T-helper 17 cell (primary cell): Measurements from ENCODE around the gene TULP1. TPM values are rescaled to one million over a fixed set of nuclear protein-coding genes. Genes with fewer than 3 reads are reported as not detected.
"Not testable (repeated sequence)": the region's sequence is repeated elsewhere in the genome, so short reads cannot be mapped to it uniquely, and the experiment has no call there.

Experiments
- ATAC-seq: fragments of 150-1000 bp; cut with Tn5 transposase; 2 replicates; pipeline ENCODE4 v1.10.0; 2021; ENCODE audit warnings: mild to moderate bottlenecking, moderate library complexity
- DNase-seq, 3 donors: peaks; one replicate each; pipeline versions ENCODE4 v3.0.0 to v3.0.0-alpha.2; 2020 to 2021
- H3K9me3 ChIP-seq: one replicate; pipeline ENCODE4 v1.7.0; 2013; ENCODE audit warnings: low read length, mild to moderate bottlenecking; ENCODE audit not compliant: control insufficient read depth, poor library complexity, severe bottlenecking
- H3K27ac Mint-ChIP-seq: one replicate; pipeline ENCODE4 v1.8.0; 2022; ENCODE audit warnings: mild to moderate bottlenecking, moderate library complexity, mixed read lengths
- H3K27me3 Mint-ChIP-seq: one replicate; pipeline ENCODE4 v1.8.0; 2022; ENCODE audit warnings: mixed read lengths
- H3K36me3 Mint-ChIP-seq: one replicate; pipeline ENCODE4 v1.8.0; 2022; ENCODE audit warnings: low read depth, mixed read lengths
- H3K4me1 Mint-ChIP-seq: one replicate; pipeline ENCODE4 v1.8.0; 2022; ENCODE audit warnings: mild to moderate bottlenecking, mixed read lengths
- H3K4me3 Mint-ChIP-seq: one replicate; pipeline ENCODE4 v1.8.0; 2022; ENCODE audit warnings: mild to moderate bottlenecking, moderate library complexity, mixed read lengths
- total RNA-seq, 4 donors: library from RNA in 2 of 4; stranded (reverse) in 2 of 4; gene quantifications; one replicate each; pipeline ENCODE4 v1.2.3 and lab custom pipeline; 2022 to 2026

TULP1 gene
- total RNA-seq, 2 donors from 2014 or later: not detected

DNA sequence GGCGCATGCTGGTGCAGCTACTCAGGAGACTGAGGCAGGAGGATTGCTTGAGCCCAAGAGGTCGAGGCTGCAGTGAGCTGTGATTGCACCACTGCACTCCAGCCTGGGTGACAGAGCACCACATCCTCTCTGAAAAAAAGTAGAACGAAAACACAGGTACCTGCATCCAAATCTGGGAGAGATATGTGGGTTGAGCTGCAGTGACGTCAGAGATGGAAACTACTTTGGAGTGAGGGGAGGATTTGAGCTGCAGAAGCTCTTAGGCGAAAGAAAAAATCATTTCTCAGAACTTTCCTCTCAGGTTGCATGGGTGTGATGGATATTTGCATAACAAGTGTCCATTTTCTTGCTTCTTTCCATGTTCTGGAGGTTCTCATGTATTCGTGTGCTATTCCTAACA lies 4.0 kb upstream of the TULP1 start:
- no peaks in the 10 kb centered on the region for H3K9me3 ChIP-seq
- Mint-ChIP-seq H3K36me3 (no peaks in the 10 kb centered on the region), H3K27ac (no peak overlapping the region), H3K4me3 (no peak overlapping the region), H3K27me3 (no peaks in the 10 kb centered on the region), H3K4me1 (peaks cover 8% of the 10 kb centered on the region)
- ATAC-seq (no peak), DNase-seq (no peak)

DNA sequence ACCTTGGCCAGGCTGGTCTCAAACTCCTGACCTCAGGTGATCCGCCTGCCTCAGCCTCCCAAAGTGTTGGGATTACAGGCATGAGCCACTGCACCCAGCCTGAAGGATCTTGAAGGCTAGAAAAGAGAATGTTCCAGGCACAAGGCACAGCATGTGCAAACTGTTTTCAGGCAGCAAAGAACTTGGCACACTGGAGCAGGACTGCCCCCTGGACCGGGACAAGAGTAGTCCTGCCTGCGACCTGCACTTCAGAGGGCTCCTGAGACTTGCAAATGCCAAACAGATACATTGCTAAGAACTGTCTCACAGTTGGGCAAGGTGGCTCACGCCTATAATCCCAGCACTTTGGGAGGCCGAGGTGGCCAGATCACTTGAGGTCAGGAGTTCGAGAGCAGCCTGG lies 3.2 kb upstream of the TULP1 start:
- not testable (repeated sequence) for H3K9me3 ChIP-seq, DNase-seq, ATAC-seq, H3K4me3 Mint-ChIP-seq, H3K36me3 Mint-ChIP-seq, H3K27me3 Mint-ChIP-seq, H3K27ac Mint-ChIP-seq
- peaks cover 12% of the 10 kb centered on the region for H3K4me1 Mint-ChIP-seq

DNA sequence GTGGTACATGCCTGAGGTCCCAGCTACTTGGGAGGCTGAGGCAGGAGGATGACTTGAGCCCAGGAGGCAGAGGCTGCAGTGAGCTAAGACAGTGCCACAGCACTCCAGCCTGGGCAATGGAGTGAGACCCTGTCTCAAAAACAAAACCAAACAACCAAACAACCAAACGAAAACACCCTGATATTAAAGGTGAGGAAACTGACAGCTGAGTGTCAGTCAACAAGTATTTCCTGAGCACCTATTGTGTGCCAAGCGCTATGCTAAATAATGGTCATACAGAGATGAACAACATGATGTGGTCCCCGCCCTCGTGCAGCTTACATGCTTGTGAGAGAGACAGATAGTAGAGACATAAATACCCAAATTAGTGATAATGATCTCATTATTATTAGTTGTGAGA lies 1.9 kb upstream of the TULP1 start:
- ATAC-seq (no peak), DNase-seq (no peak)
- Mint-ChIP-seq H3K27ac (no peak overlapping the region), H3K27me3 (peaks cover 19% of the 10 kb centered on the region), H3K4me1 (peaks cover 12% of the 10 kb centered on the region), H3K36me3 (peaks cover 2% of the 10 kb centered on the region), H3K4me3 (no peak overlapping the region)
- no peaks in the 10 kb centered on the region for H3K9me3 ChIP-seq

DNA sequence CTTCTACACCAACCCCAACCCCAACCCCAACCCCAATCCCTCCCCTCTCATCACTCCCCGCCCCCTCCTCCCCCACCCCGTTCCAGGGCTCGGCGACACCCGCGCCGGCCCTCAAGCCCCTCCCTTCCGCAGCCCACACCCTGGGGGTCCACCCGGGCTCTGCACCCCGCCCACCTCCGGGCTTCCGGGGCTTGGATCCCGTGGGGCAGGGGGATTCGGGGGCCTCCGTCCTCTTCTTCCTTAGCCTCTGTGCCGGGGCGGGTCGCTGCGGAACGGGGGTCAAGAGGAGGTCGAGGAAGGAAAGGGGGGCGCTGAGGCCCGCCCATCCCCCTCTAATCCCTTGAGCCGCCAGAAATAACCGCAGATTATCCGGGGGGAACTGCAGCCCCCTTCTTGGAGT lies 690 bp downstream of the TULP1 start:
- Mint-ChIP-seq H3K27ac (no peak overlapping the region), H3K4me1 (peaks cover 12% of the 10 kb centered on the region), H3K36me3 (peaks cover 2% of the 10 kb centered on the region), H3K27me3 (peaks cover 25% of the 10 kb centered on the region), H3K4me3 (no peak overlapping the region)
- no peak for DNase-seq
- no peaks in the 10 kb centered on the region for H3K9me3 ChIP-seq
- ATAC-seq: no peak

DNA sequence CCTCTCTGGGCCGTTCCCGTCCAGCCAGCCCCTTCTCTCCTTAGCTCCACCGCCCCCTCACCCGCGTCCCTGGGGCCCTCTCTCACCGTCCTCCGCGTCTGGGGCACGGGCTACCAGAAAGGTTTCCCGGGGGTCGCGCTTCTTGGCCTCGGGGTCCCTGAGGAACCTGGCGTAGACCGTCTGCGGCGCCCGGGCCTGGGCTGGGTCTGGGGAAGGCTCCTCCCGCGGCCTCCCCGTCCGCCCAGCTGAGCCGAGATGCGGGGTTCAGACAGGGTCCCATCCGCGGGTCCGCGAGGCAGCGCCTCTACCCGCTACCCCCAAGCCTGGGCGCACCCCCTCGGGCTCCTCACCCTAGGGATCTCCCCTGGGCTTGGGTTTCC lies 1.1 kb downstream of the TULP1 start:
- Mint-ChIP-seq H3K36me3 (peaks cover 2% of the 10 kb centered on the region), H3K4me3 (no peak overlapping the region), H3K27me3 (peaks cover 25% of the 10 kb centered on the region), H3K4me1 (peaks cover 10% of the 10 kb centered on the region), H3K27ac (no peak overlapping the region)
- DNase-seq: no peak
- no peak for ATAC-seq
- H3K9me3 ChIP-seq: no peaks in the 10 kb centered on the region

DNA sequence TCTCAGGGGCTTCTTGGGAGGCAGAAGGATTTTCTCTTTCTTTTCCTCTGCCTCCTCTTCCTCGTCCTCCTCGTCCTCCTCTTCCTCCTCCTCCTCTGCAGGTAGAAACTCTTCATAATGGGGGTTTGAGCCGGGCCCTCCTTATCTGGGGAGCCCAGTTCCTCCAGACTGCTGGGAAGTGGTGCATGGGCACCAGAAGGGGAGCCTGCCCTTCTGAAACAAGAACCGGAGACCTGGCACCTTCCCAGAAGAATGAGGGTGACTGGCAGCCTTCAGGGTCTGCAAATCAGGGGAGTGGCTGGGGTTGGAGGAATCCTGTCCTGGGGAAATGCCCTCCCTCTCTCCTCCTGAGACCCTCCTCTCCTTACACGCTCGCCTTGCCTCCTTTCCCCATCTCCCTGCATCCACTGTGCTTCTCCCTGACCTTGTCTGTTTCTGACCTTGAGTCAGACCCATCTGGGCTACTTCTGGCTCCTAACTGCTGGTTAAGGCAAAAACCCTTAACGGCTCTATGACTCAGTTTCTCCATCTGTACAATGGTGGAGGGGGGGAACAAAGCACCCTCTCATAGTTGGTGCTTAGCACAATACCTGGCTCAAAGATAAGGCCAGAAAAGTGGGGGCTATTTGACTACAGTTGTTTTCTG lies 1.7 kb downstream of the TULP1 start:
- Mint-ChIP-seq H3K36me3 (peaks cover 2% of the 10 kb centered on the region), H3K27ac (no peak overlapping the region), H3K4me1 (peaks cover 9% of the 10 kb centered on the region), H3K27me3 (peaks cover 25% of the 10 kb centered on the region), H3K4me3 (no peak overlapping the region)
- no peak for ATAC-seq
- DNase-seq: no peak
- no peaks in the 10 kb centered on the region for H3K9me3 ChIP-seq

- no peak overlapping the region for H3K4me3 Mint-ChIP-seq
- DNase-seq (no peak), ATAC-seq (no peak)
- H3K4me1 Mint-ChIP-seq: peaks cover 6% of the 10 kb centered on the region
- H3K9me3 ChIP-seq: no peaks in the 10 kb centered on the region
- peak overlapping the region; percentile 16 for H3K27ac Mint-ChIP-seq
- H3K36me3 Mint-ChIP-seq: peaks cover 2% of the 10 kb centered on the region
- peaks cover 25% of the 10 kb centered on the region for H3K27me3 Mint-ChIP-seq
These were observed 4.2 kb downstream of the TULP1 start for GRCh38 chr6:35508542-35508941.

DNA sequence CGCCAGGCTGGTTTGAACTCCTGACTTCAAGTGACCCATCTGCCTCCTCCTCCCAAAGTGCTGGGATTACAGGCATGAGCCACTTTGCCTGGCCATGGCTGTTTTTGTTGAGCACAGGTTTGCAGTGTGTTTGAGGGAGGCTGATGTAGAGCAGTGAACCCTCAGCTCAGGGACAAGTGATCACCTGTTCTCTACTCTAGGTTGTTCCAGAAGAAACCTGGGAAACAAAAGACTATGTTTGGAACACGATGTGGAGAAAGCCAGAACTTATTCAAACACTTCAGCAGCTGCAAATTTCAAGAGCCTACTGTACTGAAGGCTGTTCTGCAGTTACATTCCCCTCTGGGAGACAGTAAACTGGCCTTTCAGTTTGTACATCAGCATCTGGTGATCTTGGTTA lies 4.7 kb downstream of the TULP1 start:
- peaks cover 6% of the 10 kb centered on the region for H3K4me1 Mint-ChIP-seq
- no peak for DNase-seq
- H3K36me3 Mint-ChIP-seq: peaks cover 2% of the 10 kb centered on the region
- no peak overlapping the region for H3K4me3 Mint-ChIP-seq
- ATAC-seq: no peak
- peaks cover 29% of the 10 kb centered on the region for H3K27me3 Mint-ChIP-seq
- H3K27ac Mint-ChIP-seq: no peak overlapping the region
- H3K9me3 ChIP-seq: no peaks in the 10 kb centered on the region

- no peak for ATAC-seq
- H3K36me3 Mint-ChIP-seq: peaks cover 2% of the 10 kb centered on the region
- no peaks in the 10 kb centered on the region for H3K9me3 ChIP-seq
- no peak overlapping the region for H3K27ac Mint-ChIP-seq
- H3K4me3 Mint-ChIP-seq: no peak overlapping the region
- DNase-seq: no peak
- H3K4me1 Mint-ChIP-seq: peaks cover 4% of the 10 kb centered on the region
- peaks cover 33% of the 10 kb centered on the region for H3K27me3 Mint-ChIP-seq
These were observed 5.5 kb downstream of the TULP1 start for GRCh38 chr6:35507221-35507620.

GRCh38 chr6:35506536-35506935 lies 6.2 kb downstream of the TULP1 start:
- H3K36me3 Mint-ChIP-seq: peaks cover 2% of the 10 kb centered on the region
- H3K27ac Mint-ChIP-seq: no peak overlapping the region
- DNase-seq (no peak), ATAC-seq (no peak)
- no peaks in the 10 kb centered on the region for H3K9me3 ChIP-seq
- H3K4me1 Mint-ChIP-seq: peaks cover 6% of the 10 kb centered on the region
- no peak overlapping the region for H3K4me3 Mint-ChIP-seq
- peaks cover 33% of the 10 kb centered on the region for H3K27me3 Mint-ChIP-seq

GRCh38 chr6:35505999-35506412 lies 6.7 kb downstream of the TULP1 start:
- no peak for DNase-seq
- H3K27me3 Mint-ChIP-seq: peaks cover 32% of the 10 kb centered on the region
- no peaks in the 10 kb centered on the region for H3K9me3 ChIP-seq
- H3K27ac Mint-ChIP-seq: no peak overlapping the region
- no peaks in the 10 kb centered on the region for H3K36me3 Mint-ChIP-seq
- H3K4me3 Mint-ChIP-seq: no peak overlapping the region
- H3K4me1 Mint-ChIP-seq: peaks cover 2% of the 10 kb centered on the region
- no peak for ATAC-seq

DNA sequence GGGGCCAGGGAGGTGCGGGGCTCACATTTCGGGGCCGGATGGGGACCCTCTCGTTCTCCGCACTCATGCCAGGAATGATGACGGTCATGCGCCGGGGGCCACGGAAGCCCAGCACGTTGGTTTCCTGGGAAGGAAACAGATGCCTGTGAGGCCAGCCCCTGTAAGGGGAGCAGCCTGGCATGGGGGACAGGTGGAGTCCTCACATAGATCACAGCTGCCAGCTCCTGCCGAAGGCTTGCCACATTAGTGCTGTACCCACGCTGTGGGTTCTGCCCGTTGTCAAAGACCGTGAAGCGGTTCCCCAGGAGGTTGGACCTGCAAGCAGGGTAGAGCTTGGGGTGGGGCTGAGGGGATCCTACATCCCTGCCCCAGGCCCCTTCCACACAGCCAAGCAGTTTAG lies 9.2 kb downstream of the TULP1 start:
- no peaks in the 10 kb centered on the region for H3K36me3 Mint-ChIP-seq
- no peak for DNase-seq
- no peaks in the 10 kb centered on the region for H3K9me3 ChIP-seq
- H3K4me3 Mint-ChIP-seq: no peak overlapping the region
- H3K27ac Mint-ChIP-seq: no peak overlapping the region
- no peak for ATAC-seq
- H3K4me1 Mint-ChIP-seq: peaks cover 5% of the 10 kb centered on the region
- peaks cover 35% of the 10 kb centered on the region for H3K27me3 Mint-ChIP-seq

DNA sequence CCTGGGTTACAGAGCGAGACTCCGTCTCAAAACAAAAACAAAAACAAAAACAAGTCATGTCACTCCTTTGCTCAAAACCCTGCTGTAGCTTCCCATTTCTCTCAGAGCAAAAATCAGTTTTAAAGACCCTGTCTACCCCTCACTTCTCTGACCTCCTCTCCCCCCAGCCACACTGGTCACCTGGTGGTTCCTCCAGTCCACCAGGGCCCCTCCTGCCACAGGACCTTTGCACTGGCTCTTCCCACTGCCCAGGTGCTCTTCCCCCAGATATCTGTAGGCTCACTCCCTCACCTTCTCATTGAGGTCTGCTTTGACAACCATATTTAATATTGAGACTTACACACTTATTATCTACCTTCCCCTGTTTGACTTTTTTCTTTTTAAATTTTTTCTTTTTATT lies 10.9 kb downstream of the TULP1 start:
- Mint-ChIP-seq H3K4me3 (no peak overlapping the region), H3K27ac (no peak overlapping the region), H3K4me1 (peaks cover 10% of the 10 kb centered on the region), H3K27me3 (peaks cover 38% of the 10 kb centered on the region), H3K36me3 (no peaks in the 10 kb centered on the region)
- DNase-seq (no peak), ATAC-seq (no peak)
- no peaks in the 10 kb centered on the region for H3K9me3 ChIP-seq

GRCh38 chr6:35500782-35501181 lies 11.9 kb downstream of the TULP1 start:
- no peaks in the 10 kb centered on the region for H3K9me3 ChIP-seq
- Mint-ChIP-seq H3K27me3 (peaks cover 38% of the 10 kb centered on the region), H3K36me3 (no peaks in the 10 kb centered on the region), H3K27ac (no peak overlapping the region), H3K4me3 (no peak overlapping the region), H3K4me1 (peaks cover 10% of the 10 kb centered on the region)
- ATAC-seq (no peak), DNase-seq (no peak)
